ENCODE results near the gene AK9.
"Not testable (repeated sequence)": the region's sequence is repeated elsewhere in the genome, so short reads cannot be mapped to it uniquely, and the experiment has no call there.

AK9 gene

DNA sequence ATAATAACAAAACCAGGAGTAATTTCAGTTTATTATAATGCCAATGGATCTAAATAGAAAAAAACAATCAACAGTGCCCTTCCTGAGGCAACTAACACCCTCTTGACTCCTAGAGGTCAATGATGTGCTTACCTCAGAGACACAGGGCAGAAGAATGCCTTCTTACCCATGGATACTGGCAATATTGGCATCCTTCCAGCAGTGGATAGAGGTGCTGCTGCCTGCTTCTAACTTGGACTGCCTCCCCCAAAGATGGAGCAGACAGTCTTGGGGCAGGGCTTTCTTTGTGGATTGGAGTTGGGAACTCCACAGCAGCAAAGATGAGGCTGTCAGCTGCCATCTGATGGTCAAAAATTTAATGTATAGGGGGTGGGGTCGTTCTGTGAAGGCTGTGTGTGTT, 78.7 kb downstream of the AK9 start:
- peak; percentile 37 for DNase-seq

DNA sequence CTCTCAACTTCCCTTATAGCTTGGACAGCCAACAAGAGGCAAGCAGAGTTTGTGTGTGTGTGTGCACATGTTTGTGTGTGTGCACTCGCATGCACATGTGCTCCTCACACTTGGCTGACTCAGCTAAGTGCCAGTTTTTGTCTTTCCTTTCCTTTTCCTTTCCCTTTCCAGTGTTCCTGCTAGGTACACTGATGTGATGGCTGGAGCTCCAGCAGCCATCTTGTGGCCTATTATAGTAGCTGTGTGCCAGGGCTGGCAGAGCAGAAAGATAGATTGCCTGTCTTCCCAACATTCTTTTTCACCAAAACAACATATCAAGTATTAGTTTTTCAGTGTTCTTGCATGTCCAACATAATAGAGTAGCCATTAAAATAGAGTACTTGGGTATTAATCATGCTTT, 79.5 kb downstream of the AK9 start:
- no peak for DNase-seq

DNA sequence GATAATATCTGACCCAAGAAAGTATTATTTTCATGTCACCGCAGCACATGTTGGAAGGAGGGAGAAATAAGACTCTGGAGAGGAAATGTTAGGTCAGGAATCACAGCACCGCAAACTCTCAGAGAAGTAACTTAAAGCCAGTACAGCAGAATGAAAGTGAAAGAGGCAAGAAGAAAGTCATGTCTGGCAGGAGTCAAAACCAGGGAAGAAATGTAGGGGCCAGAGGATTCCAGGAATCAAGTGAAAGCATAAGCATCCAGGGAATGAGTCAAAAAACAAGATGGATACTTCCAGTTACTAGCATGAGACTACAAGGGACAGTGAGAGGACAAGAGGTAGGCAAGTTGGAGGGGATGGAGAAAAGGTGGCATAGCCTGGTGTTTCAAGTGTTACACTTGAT, 80.4 kb downstream of the AK9 start:
- no peak for DNase-seq

DNA sequence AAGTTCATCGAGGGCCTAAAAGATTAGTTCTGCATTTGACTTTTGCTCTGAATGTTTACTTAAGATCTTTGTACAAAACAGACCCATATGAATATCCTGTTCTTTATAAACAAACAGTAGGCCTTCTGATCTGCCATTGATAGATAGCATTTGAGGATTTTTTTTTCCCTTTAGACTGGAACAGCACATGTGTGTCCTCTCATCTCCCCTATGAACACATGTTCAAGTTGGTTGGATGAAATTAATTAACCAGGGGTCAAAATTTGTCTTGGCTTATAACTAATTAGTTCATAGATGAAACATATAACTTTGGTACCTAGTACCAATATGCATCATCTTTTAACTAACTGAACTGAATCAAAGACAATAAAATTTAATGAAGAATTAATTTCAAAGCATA, 81.3 kb downstream of the AK9 start:
- no peak for DNase-seq

DNA sequence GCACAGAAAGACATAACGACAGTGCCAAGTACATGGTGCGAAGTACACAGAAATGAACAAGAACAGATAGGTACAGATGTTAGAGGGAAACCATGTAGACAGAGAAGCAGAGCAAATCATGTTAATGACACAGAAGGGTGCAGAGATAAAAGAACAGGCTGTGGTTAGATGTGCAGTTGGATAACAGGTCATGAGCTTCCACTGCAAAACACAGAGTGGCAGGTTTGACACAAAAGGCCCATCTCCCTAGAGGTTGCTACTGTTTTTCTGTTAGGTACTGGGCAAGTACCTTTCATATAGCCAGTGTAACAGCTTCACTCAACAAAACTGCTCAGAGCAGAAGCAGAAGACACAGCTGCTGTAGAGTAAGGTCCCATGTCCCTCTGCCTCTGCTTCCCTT, 84.6 kb downstream of the AK9 start:
- no peak for DNase-seq

DNA sequence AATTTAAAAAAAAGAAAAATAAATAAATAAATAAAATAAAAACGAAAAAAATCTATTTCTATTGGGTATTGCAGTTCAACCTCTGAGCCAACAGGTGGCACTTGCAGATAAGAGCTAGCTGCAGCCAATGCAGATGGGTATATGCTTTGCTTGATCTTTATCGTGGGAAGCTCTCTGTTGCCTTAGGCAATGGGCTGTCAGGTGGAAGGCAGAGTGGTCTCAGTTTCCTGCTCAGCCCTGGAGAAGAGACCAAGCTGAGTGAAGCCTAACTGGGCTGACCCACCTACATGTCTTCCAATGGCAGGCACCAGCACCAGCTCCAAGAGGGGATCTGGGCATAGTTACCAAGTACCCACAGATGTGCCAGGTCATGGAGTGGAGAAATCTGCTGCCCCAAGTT, 95.0 kb downstream of the AK9 start:
- peak; percentile 16 for DNase-seq

DNA sequence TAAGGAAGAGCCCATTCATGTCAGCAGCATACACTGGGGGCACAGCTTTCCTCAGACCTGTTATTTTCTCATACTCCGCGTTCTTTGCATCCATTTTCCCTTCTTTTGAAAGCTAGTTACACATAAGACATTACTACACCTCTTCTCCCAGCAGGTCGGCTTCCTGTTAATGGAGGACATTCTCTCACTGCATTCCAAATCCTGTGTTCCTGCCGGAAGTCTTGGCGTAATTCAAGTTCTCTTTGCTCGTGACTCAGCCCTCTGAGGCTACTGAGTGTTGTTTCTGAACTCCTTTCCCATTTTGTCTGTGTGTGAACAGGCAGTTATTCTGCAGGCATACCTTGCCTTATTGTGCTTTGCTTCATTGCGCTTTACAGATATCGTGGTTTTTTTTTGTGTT, 110.5 kb downstream of the AK9 start:
- DNase-seq = no peak

DNA sequence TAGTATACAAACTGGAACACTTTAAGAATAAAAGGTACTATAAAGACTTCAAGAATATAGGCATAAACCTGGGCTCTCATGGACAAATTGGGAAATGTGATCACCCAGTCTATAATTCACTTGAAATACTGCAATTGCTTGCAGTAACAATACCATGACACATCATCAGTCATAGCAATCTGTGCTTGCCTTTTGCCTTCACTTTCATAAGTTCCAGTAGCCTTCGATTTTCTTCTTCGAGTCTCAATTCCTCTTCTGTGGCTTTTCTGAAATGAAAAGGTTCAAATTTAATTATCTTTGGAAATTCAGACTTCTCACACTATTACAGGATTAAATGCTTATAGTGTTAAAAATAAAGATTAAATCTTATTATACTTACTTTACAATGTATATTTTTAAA, 111.6 kb downstream of the AK9 start:
- DNase-seq = no peak

DNA sequence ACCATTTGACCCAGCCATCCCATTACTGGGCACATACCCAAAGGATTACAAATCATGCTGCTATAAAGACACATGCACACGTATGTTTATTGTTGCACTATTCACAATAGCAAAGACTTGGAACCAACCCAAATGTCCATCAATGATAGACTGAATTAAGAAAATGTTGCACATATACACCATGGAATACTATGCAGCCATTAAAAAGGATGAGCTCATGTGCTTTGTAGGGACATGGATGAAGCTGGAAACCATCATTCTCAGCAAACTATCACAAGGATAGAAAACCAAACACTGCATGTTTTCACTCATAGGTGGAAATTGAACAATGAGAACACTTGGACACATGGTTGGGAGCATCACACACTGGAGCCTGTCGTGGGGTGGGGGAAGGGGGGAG, 121.1 kb downstream of the AK9 start:
- DNase-seq = not testable (repeated sequence)

DNA sequence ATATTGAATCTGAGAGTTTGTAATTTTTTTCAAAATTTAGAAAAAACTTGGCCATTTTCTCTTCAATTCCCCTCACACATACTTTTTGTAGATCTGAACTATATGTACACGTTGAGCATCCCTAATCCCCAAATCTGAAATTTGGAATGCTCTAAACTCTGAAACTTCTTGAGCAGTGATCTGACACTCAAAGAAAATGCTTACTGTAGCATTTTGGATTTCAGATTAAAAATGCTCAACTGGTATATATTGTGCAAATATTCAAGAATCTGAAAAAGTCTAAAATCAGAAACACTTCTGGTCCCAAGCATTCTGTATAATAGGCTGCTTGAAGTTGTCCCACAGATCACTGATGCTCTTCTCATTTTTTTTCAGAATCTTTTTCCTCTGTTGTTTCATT, 129.2 kb downstream of the AK9 start:
- DNase-seq = no peak

DNA sequence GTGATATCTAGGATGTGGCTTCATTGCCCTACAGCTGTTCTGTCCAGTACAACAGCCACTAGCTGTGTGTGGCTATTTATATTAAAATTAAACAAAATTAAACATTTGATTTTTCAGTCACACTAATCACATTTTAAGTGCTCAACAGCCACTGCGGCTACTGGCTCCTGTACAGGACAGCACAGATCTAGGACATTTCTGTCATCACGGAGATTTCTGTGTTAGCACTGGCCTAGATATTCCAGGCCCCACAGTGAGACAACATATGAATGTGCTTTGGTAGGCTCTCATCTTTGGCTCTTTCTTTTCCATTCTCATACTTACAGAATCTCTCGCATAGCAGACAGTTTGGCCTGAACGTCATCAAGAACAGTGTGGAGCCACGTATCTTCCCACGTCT, 159.6 kb downstream of the AK9 start:
- DNase-seq = no peak

DNA sequence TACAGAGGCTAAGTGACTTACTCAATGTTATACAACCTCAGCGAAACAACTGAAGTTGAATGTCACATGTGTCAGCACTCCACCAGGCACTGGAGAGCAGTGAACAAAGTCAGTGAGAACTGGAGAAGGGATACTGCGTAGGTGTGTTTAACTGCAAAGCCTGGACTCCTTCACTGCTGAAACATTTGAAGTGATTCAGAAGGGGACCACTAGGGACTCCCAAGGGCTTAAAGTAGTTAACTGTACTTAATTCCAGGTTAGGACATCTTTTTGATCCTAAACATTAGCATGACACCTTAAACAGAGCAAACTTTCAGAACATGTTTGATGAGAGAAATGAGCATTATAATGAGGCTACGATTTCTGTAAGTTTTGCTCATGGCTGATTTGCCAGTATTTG, 163.0 kb downstream of the AK9 start:
- DNase-seq = peak; percentile 8

DNA sequence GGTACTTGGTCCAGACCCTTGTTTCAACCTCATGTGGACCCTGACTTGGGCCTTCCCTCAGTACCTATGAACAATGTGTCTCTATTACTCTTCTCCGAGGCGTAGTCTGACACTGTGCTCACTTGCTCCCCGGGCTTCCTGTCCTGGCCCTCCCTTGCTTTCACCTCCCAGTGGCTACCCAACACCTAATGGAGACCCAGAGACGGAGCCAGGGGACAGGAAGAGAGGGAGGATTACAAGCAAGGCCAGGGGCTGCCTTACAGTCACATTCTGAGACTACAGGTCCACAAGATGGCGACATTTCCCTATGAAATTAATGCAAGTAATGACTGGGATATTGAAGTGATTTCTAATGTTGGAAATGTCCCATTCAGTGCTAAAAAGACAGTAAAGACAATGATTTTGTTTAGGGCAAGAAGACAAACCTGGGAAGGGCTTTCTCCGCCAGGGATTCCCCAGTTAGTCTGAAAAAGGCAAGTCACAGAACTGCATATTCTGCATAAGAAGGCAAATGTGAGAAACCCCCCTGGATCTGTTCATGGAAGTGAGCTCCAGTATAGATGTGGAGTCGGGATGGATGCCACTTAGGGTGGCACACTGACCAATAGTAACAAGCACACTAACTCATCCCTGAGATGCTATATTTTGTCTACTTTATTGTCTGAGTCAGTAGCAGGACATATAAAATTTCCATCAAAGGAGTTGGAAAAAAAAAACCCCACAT, 163.9 kb downstream of the AK9 start:
- DNase-seq = peak; percentile 77

DNA sequence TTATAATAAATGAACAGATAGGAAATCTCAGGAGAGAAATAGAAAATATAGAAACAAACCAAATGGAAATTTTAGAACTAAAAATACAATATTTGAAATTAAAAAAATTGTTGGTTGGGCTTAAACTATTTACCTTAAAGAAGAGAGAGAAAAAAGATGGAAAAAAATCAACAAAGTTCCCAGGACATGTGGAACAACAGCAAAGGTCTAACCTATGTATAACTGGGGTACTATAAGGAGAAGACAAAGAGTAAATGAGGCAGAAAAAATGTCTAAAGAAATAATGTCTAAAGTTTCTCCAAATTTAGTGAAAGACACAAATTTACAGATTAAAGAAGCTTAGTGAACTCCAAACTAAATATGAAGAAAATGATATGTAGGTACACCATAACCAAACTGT, 166.9 kb downstream of the AK9 start:
- DNase-seq = no peak

DNA sequence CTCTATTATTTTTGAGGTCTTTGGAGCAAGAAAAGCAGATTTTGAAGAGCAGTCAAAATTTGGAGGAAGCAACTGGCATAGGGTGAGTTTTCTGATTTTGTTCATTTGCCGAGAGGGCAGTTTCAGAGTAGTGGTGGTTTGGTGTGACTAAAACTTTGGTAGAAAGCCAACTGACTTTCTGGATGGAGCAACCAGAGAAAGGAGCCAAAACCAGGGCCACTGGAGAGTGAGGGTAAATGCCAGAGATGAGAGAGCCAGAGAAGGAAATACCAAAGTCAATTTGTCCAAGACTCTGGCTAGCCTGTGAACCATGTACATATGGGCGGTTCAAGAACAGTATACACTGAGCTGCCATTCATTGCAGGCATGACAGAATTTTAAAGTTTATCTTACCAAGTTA, 167.5 kb downstream of the AK9 start:
- DNase-seq = no peak

DNA sequence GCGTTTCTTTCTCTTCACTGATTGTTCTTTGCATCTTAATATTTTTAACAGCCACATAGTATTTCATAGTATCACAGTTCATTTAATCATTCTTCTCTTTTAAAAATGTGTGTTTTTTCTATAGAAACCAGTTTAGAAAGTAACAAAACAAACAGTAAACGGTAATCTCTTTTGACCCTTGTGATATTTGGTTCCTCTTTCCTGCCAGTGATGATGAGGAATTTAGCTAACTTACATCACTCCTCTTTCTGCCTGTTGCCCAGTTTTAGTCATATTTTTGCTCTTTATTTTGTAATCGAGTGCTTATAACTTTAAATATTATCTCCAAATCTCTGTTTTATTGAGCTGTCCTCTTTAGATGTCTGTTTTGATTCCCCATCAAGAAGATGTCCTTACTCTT, 169.9 kb downstream of the AK9 start:
- no peak for DNase-seq

DNA sequence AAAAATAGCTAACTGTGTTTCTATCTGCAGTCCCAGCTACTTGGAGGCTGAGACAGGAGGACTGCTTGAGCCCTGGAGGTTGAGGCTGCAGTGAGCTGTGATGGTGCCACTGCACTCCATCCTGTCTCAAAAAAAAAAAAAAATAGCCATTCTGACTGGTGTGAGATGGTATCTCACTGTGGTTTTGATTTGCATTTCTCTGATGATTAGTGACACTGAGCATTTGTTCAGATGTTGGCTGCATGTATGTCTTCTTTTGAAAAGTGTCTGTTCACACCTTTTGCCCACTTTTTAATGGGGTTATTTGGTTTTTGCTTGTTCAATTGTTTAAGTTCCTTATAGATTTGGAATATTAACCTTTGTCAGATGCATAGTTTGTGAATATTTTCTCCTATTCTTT, 171.4 kb downstream of the AK9 start:
- DNase-seq = not testable (repeated sequence)

DNA sequence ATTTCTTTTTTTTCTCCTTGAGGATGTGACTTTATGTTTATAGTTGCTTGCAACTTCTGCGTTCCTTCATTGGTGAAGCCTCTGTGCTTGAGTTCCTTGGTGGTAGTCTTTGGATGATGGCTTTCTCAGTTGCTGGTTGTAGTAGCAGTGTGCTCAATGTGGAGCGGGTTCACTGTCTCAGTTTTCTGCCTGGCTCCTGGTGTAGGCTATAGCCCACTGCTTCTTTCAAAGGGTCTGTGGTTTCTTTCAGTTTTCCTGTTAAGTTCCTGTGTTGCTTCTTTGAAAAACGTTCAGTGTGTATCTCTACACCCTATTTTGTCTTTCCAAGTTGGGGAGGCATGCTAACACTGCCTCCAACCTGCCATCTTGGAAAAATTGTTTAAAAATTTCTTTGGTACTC, 174.1 kb downstream of the AK9 start:
- DNase-seq = no peak

DNA sequence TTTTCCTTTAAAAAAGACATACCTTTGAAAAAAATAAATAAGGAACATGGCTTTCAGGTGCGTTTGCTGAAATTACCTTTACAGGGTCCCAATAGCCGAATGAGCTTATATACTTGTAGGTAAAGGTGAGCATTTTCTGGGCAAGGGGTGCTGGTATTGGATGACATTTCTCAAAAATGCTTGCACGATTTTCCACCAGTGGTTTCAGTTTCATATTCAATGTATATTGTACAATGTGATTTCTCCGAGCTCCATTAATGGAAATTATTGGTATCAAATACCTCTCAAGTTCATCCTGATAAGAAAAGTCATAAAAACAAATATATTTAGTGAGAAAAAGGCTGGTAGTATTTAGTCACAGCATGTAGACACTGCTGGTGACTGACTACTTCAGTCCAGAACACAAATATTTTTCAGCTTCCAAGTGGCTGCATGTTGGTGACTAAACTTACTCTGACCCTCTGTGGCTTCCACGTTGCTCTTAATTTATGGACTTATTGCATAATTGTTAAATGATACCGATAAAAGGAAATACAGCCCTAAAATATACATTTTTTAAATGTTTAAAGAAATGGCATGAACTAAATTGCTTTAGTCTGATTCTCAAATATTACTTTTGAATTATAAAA, 175.1 kb downstream of the AK9 start:
- no peak for DNase-seq

DNA sequence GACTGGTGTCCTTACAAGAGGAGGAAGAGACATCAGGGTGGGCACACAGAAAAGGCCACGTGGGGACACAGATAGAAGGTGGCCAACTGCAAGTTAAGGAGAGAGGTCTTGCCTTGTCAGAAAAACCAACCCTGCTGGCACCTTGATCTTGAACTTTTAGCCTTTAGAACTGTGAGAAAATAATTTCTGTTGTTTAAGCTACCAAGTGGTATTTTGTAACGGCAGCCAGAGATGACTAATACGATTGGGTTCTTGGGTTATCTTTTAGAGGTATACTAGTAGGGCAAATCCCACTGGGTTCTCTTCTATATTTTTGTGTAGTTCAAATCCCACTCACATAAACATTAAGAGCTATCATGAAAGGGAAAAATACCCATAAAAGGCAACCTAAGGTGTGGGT, 176.1 kb downstream of the AK9 start:
- no peak for DNase-seq

DNA sequence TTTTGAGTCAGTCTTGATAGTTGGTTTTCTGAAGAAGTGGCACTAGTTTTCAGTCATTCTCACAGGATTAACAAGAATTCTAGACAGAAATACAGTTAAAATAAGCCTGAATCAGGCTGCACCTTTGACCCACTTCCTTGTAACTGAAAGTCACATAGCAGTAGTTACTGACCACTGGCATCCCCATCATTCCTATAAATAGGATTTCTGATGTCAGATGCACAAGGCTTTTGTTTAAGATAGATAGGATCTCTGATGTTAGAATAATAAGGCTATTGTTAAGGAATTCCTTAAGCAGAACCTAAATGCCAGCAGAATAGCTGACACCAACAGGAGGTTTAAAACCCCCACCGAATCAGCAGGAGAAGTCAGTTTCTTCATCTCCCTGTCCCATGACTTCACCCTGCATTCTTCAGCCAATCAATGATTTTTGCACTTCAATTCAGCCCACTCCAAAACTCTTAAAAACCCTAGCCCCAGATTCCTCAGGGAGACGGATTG, 177.4 kb downstream of the AK9 start:
- DNase-seq = no peak

DNA sequence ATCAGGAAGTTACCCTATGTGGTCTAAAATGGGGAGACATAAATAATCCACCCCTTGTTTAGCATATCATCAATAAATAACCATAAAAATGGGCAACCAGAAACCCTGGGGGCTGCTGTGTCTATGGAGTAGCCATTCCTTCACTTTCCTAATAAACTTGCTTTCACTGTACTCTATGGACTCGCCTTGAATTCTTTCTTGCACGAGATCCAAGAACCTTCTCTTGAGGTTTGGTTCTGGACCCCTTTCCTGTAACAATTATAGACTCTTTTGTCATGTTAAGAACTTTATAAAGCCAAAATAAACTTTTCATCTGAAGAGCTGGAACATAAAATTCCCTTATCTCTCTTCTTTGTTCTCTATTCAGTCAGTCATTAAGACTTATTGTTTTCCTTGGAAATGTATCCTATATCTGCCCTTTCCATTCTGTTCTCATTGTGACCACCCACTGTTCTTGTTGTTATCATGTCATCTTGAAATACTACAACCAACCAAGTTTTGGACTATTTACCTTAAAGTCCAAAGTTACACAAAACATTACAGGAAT, 178.7 kb downstream of the AK9 start:
- DNase-seq = no peak

DNA sequence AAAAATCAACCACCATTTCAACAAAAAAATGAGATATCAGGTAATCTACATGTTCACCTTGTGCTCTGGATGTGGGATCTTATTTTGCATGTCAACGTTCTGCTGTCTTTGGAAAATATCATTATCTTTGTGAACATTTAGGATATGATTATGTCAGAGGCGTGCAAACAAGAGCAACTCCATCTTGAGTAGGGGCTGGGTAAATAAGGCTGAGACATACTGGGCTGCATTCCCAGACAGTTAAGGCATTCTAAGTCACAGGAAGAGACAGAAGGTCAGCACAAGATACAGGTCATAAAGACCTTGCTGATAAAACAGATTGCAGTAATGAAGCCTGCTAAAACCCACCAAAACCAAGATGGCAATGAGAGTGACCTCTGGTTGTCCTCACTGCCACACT, 179.2 kb downstream of the AK9 start:
- DNase-seq = no peak

DNA sequence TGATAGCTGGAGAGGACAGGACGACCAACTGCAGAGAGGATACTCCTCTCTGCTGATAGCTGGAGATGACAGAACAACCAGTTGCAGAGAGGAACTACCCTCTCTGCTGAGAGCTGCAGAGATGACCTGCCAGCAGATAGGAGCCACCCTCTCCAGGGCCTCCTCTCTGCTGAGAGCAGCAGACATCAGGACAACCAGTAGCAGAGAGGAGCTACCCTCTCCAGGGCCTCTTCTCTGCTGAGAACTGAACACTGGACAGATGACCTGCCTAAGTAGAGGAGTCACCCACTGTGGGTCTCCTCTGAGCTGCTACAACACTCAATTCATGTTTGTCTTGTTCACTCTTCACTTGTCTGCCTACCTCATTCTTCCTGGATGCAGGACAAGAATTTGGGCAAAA, 180.6 kb downstream of the AK9 start:
- no peak for DNase-seq

All from NCI-H345 (cell line).